ENCODE data around the gene TEX11.
"Not testable (repeated sequence)": the region's sequence is repeated elsewhere in the genome, so short reads cannot be mapped to it uniquely, and the experiment has no call there.

TEX11 gene

DNA sequence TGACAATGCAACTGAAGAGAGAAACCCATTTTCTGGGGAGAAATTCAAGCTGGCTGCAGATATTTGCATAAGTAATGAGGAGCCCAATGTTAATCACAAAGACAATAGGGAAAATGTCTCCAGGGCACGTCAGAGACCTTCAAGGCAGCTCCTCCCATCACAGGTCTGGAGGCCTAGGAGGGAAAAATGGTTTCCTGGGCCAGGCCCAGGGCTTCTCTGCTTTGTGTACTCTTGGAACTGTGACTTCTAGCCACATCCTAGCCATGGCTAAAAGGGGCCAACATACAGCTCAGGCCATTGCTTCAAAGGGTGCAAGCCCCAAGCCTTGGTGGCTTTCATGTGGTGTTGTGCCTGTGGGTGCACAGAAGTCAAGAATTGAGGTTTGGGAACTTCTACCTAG is 321.4 kb downstream of the TEX11 start:
- DNase-seq (ENCODE audit: low spot score) = not testable (repeated sequence)

DNA sequence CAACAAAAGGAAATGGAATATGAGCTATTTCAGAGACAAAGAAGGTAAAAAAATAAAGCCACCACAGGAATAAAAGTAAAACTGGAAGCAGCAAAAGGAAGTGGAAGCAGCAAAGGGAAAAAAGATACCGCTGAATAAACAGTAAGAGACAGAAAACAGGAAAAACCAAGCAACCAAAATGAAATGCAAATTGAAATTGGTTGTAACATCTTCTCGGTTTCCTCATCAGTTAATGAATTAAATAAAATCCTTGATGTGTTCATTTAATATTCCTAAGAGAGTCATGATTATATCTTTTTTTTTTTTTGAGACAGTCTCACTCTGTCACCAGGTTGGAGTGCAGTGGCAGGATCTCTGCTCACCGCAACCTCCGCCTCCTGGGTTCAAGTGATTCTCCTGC is 331.1 kb downstream of the TEX11 start:
- DNase-seq (ENCODE audit: low spot score) = no peak

GRCh38 chrX:70569922-70570576 is 338.5 kb downstream of the TEX11 start:
- not testable (repeated sequence) for DNase-seq (ENCODE audit: low spot score)

DNA sequence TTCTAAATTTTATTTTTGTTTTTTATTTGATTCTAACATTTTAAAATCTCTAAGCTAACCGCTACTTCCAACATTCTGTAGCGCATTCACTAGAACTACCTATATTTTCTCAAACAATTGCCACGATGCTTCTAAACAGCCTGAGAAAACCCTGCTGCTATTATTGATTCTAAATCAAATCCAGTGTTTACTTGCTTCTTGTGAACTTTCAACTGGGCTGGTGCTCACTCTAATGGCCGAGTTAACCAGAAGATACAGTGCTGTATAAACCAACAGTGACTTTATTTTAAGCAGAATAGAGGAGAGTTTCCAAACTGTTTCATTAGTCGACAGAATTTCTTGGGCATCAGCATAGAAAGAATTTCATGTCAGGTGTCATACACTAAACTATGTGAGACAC is 353.6 kb downstream of the TEX11 start:
- DNase-seq (ENCODE audit: low spot score) = no peak

DNA sequence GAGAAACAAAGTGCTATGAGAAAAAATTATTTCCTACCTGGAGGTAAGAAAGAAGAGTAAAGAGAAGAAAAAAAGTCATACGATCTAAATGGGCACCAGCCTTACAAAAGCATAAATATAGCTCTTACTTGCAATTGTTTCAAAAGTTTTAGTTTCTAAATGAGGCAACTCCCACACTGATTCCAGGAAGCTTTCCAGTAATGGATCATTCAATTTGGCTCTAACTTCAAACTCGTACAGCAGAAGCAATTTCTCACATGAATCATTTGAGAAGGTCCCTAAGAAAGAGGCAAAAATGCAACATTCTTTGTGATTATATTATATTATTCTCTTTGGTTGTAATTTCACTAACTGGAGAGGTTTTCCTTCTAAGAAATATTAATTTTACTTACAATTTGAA is 354.0 kb downstream of the TEX11 start:
- no peak for DNase-seq (ENCODE audit: low spot score)

- no peak for DNase-seq (ENCODE audit: low spot score)
These were observed 354.4 kb downstream of the TEX11 start for GRCh38 chrX:70554081-70554480.

GRCh38 chrX:70553516-70553915 is 355.0 kb downstream of the TEX11 start:
- no peak for DNase-seq (ENCODE audit: low spot score)

GRCh38 chrX:70552130-70552704 is 356.3 kb downstream of the TEX11 start:
- no peak for DNase-seq (ENCODE audit: low spot score)

GRCh38 chrX:70549429-70549828 is 359.1 kb downstream of the TEX11 start:
- DNase-seq (ENCODE audit: low spot score) = no peak

DNA sequence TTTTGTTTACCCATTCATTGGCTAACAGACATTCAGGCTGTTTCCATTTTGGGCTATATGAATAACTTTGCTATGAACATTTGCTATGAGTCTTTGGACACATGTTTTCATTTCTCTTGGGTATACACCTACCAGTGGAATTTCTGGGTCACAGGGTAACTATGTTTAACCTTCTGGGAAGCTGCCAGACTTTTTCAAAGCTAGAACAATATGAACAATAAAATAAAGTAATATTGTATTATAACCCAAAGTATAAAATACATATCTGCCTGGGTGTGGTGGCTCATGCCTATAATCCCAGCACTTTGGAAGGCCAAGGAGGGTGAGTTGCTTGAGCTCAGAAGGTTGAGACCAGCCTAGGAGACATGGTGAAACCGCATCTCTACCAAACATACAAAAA is 373.3 kb downstream of the TEX11 start:
- DNase-seq (ENCODE audit: low spot score) = no peak

- no peak for DNase-seq (ENCODE audit: low spot score)
These were observed 380.7 kb downstream of the TEX11 start for GRCh38 chrX:70527610-70528345.

GRCh38 chrX:70527053-70527452 is 381.5 kb downstream of the TEX11 start:
- no peak for DNase-seq (ENCODE audit: low spot score)

DNA sequence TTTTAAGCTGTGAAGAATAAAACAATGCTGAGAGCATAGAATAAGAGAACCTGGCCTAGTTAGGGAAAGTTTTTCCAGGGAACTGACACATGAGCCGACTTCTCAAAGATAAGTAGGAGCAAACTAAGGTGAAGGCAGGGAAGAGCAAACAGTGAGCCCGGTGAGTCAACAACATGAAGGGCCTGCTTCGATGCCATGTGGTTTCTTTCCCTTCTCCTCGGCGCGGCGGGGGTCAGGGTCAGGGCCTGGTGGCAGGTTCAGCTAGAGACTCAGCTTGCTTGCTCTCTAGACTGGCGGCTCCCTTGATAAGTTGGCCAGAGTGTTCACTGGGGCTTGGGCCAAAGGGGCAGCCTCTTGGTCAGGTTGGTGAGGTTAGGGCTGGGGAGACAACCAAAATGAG is 382.8 kb downstream of the TEX11 start:
- DNase-seq (ENCODE audit: low spot score) = no peak

- DNase-seq (ENCODE audit: low spot score) = not testable (repeated sequence)
These were observed 392.8 kb downstream of the TEX11 start for GRCh38 chrX:70515692-70516091.

GRCh38 chrX:70515270-70515669 is 393.2 kb downstream of the TEX11 start:
- not testable (repeated sequence) for DNase-seq (ENCODE audit: low spot score)

DNA sequence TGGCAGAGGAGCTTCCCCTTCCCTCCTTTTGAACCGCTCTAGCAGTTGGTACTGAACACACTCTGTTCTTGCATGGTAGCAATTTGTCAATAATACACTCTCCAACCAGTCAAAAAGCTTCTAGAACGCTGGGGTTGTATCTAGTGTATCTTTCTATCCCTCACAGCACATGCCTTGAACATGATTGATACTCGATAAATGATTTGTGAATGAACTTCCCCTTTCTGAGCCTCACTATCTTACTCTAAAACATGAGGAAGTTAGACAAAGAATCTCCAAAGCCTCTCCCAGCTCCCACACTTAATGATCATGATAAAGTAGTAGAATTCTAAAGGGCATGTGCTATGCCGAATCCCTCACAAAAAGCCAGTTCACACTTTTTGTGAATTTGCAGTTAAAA is 399.4 kb downstream of the TEX11 start:
- DNase-seq (ENCODE audit: low spot score) = no peak

DNA sequence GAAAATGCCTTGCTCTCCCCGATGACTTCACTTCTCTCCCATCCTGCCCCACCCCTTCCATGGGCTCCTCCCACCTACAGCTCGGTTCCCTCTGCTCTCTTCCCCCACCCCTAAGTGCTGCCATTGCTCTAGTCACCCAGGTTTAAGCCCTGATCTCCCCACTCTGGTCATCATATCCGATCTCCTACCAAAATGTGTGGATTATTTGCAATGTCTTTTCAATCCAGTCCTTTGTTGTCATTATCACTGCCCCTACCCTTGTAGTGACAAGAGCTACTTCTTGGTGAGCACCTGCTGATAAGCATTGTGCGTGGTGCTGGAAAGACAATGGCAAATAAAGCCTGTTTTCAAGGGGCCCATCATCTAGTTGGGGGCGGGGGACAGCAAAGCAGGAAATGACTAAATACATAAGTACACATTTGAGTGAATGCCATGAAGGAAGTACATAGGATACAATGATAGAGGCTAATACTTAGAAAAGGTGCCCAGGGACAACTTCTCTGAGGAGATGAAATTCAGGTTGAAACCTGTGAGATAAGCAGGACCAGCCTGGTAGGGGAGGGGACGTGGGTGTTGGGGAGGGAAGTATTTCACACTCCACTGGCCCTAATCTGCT is 400.1 kb downstream of the TEX11 start:
- no peak for DNase-seq (ENCODE audit: low spot score)

- no peak for DNase-seq (ENCODE audit: low spot score)
These were observed 403.1 kb downstream of the TEX11 start for GRCh38 chrX:70505451-70505841.

- no peak for DNase-seq (ENCODE audit: low spot score)
These were observed 403.6 kb downstream of the TEX11 start for GRCh38 chrX:70504772-70505450.

GRCh38 chrX:70500826-70501225 is 407.7 kb downstream of the TEX11 start:
- no peak for DNase-seq (ENCODE audit: low spot score)

- no peak for DNase-seq (ENCODE audit: low spot score)
These were observed 410.4 kb downstream of the TEX11 start for GRCh38 chrX:70498129-70498528.

GRCh38 chrX:70497026-70497425 is 411.5 kb downstream of the TEX11 start:
- no peak for DNase-seq (ENCODE audit: low spot score)

Measured in CD4-positive, alpha-beta T cell treated with Interleukin-2 at 100 ng/mL for 4 hours (primary cell).